GM12891 (cell line): Measurements from ENCODE around the gene HHIPL2.

ENCODE experiments used
- PAX5 ChIP-seq: IDR thresholded peaks from 2 replicates; pipeline ENCODE4 v1.6.1; 2011; ENCODE audit warnings: low read length, moderate library complexity, mild to moderate bottlenecking; ENCODE audit not compliant: insufficient read depth, severe bottlenecking
- POLR2A ChIP-seq: IDR thresholded peaks from 2 replicates; pipeline ENCODE4 v1.6.1; 2011; ENCODE audit warnings: low read depth, low read length, control low read depth
- POLR2AphosphoS5 ChIP-seq: IDR thresholded peaks from 2 replicates; pipeline ENCODE4 v1.6.1; 2011; ENCODE audit warnings: low read depth, low read length, control low read depth
- TAF1 ChIP-seq: IDR thresholded peaks from 2 replicates; pipeline ENCODE4 v1.6.1; 2011; ENCODE audit warnings: low read depth, low read length, control low read depth

GRCh38 chr1:222561656-222562055 lies 13.8 kb upstream of the HHIPL2 start:
- TF ChIP-seq POLR2A, result no peak
- TF ChIP-seq POLR2AphosphoS5, result no peak
- TF ChIP-seq TAF1, result no peak
- TF ChIP-seq PAX5, result no peak
